ENCODE data around the gene CDADC1. TPM values are rescaled to one million over a fixed set of nuclear protein-coding genes. Genes with fewer than 3 reads are reported as not detected.

The CDADC1 gene
- total and polyA plus RNA-seq, 2 experiments from 2014 or later: 1.3 to 9.3 TPM

- no peak for TF ChIP-seq REST (IDR thresholded peaks at IDR 0.05; ENCODE audit: unreplicated experiment)
- TF ChIP-seq EZH2 (IDR thresholded peaks at IDR 0.05; ENCODE audit: low read depth, unreplicated experiment): no peak
- TF ChIP-seq POLR2AphosphoS5 (IDR thresholded peaks at IDR 0.05; ENCODE audit: low read depth): no peak
- no peak for TF ChIP-seq ZNF331 (CRISPR knock-in tag; IDR thresholded peaks at IDR 0.05; ENCODE audit: low read depth)
Measured at GRCh38 chr13:49262634-49263033, 14.9 kb downstream of the CDADC1 start (continued).

- no peaks in the 10 kb centered on the region for H3K79me2 ChIP-seq (replicated peaks; ENCODE audit: insufficient read depth)
- H2AFZ ChIP-seq: no peak overlapping the region
- H3K36me3 ChIP-seq (ENCODE audit: insufficient read depth): no peaks in the 10 kb centered on the region
- no peaks in the 10 kb centered on the region for H3K36me3 Mint-ChIP-seq (ENCODE audit: low read depth)
- H3K27ac Mint-ChIP-seq: peak overlapping the region; percentile 51; the same call in 1 of the 2 replicates
- peaks cover 9% of the 10 kb centered on the region; the same call in 2 of the 3 replicates for H3K4me1 Mint-ChIP-seq
- H3K4me2 ChIP-seq: no peak overlapping the region
- no peak overlapping the region for H3K4me3 ChIP-seq
- no peak for DNase-seq (ENCODE audit: low spot score)
- no peak for ATAC-seq
- no peak overlapping the region for H3K4me3 Mint-ChIP-seq
- no peaks in the 10 kb centered on the region for H3K9me3 Mint-ChIP-seq
- H3F3A ChIP-seq (replicated peaks; ENCODE audit: low read depth): no peaks in the 10 kb centered on the region
- H3K4me1 ChIP-seq (ENCODE audit: insufficient read depth): peaks cover 7% of the 10 kb centered on the region; the same call in 1 of the 2 replicates
- H3K9me2 ChIP-seq (ENCODE audit: insufficient read depth): no peaks in the 10 kb centered on the region
- no peaks in the 10 kb centered on the region for H3K27me3 Mint-ChIP-seq (ENCODE audit: insufficient read depth, low read depth, poor library complexity)
- H3K27ac ChIP-seq (ENCODE audit: low read depth): no peak overlapping the region
- H3K27me3 ChIP-seq (ENCODE audit: insufficient read depth): no peaks in the 10 kb centered on the region
- no peaks in the 10 kb centered on the region; the same call in 1 of the 2 replicates for H4K20me1 ChIP-seq (replicated peaks; ENCODE audit: insufficient read depth)
- TF ChIP-seq POLR2AphosphoS5 (IDR thresholded peaks at IDR 0.05; ENCODE audit: low read depth) (no peak), ZNF331 (CRISPR knock-in tag; IDR thresholded peaks at IDR 0.05; ENCODE audit: low read depth) (no peak), EZH2 (IDR thresholded peaks at IDR 0.05; ENCODE audit: low read depth, unreplicated experiment) (no peak), CTCF (conservative IDR thresholded peaks at IDR 0.05; ENCODE audit: low read depth in 2 of 2) (no peak), EZH2phosphoT487 (IDR thresholded peaks at IDR 0.05; ENCODE audit: unreplicated experiment) (no peak), REST (IDR thresholded peaks at IDR 0.05; ENCODE audit: unreplicated experiment) (no peak), ETS1 (IDR thresholded peaks at IDR 0.05) (no peak), CREB1 (CRISPR knock-in tag; IDR thresholded peaks at IDR 0.05; ENCODE audit: low read depth) (no peak), NANOG (IDR thresholded peaks at IDR 0.05; ENCODE audit: borderline replicate concordance) (no peak), ZNF114 (CRISPR knock-in tag; IDR thresholded peaks at IDR 0.05) (no peak)
Measured at GRCh38 chr13:49265822-49266221, 18.1 kb downstream of the CDADC1 start.
